Smooth muscle cell (in vitro differentiated cells): ENCODE measurements around the gene TADA3. TPM values are rescaled to one million over a fixed set of nuclear protein-coding genes. Genes with fewer than 3 reads are reported as not detected.

ENCODE experiments used
- DNase-seq: peaks from one replicate; lab custom pipeline; 2025; ENCODE audit not compliant: unreplicated experiment; lab: John Stamatoyannopoulos, UW
- H2AFZ ChIP-seq: fragments of 200-600 bp; sonication (generic); 2 replicates; pipeline ENCODE4 v1.6.0; 2016; ENCODE audit warnings: antibody characterized with exemption, low read depth, mild to moderate bottlenecking
- H3F3A ChIP-seq: fragments of 200-600 bp; sonication (generic); 2 replicates; pipeline ENCODE4 v1.6.0; 2017; ENCODE audit warnings: antibody characterized with exemption, low read depth
- H3K27ac ChIP-seq: fragments of 200-600 bp; sonication (generic); 2 replicates; pipeline ENCODE4 v1.5.1; 2016; ENCODE audit warnings: low read depth, mild to moderate bottlenecking
- H3K27me3 ChIP-seq: fragments of 200-600 bp; sonication (generic); 2 replicates; pipeline ENCODE4 v1.6.1; 2016; ENCODE audit warnings: low read depth, mild to moderate bottlenecking
- H3K36me3 ChIP-seq: fragments of 200-600 bp; sonication (generic); 2 replicates; pipeline ENCODE4 v1.5.1; 2016; ENCODE audit warnings: low read depth
- H3K4me1 ChIP-seq: fragments of 200-600 bp; sonication (generic); 2 replicates; pipeline ENCODE4 v1.5.1; 2016; ENCODE audit warnings: low read depth
- H3K4me2 ChIP-seq: fragments of 200-600 bp; sonication (generic); 2 replicates; pipeline ENCODE4 v1.6.0; 2016; ENCODE audit warnings: mild to moderate bottlenecking
- H3K4me3 ChIP-seq: fragments of 200-600 bp; sonication (generic); 2 replicates; pipeline ENCODE4 v1.5.1; 2016; ENCODE audit warnings: mild to moderate bottlenecking
- H3K79me2 ChIP-seq: fragments of 200-600 bp; sonication (generic); 2 replicates; pipeline ENCODE4 v1.6.0; 2016; ENCODE audit warnings: low read depth, mild to moderate bottlenecking
- H3K9ac ChIP-seq: fragments of 200-600 bp; sonication (generic); 2 replicates; pipeline ENCODE4 v1.6.0; 2016; ENCODE audit warnings: low read depth
- H3K9me3 ChIP-seq: fragments of 200-600 bp; sonication (generic); replicated peaks from 2 replicates; pipeline ENCODE4 v1.5.1; 2016; ENCODE audit warnings: low read depth
- H4K20me1 ChIP-seq: fragments of 200-600 bp; sonication (generic); 2 replicates; pipeline ENCODE4 v1.6.0; 2016; ENCODE audit warnings: low read depth
- CTCF ChIP-seq: fragments of 200-600 bp; sonication (generic); IDR thresholded peaks from 2 replicates; pipeline ENCODE4 v1.5.1; 2017; ENCODE audit warnings: borderline replicate concordance, mild to moderate bottlenecking, antibody characterized with exemption; ENCODE audit not compliant: insufficient read depth, poor library complexity, severe bottlenecking
- WGBS: methylation state at CpG from one replicate; pipeline ENCODE4 v1.1.7; 2016; ENCODE audit warnings: low lambda C conversion rate; 5-methylcytosine and 5-hydroxymethylcytosine counted together
- polyA plus RNA-seq: library from polyadenylated mRNA; unstranded; fragments of >200 nt; fragmentation: Nextera tagmentation; extraction: Ambion mirVana; gene quantifications from 2 replicates; pipeline ENCODE4 v1.2.1, GENCODE V29; 2016
- total RNA-seq: library from RNA; depleted of rRNA; stranded (reverse); fragments of >200 nt; gene quantifications from 2 replicates; pipeline ENCODE4 v1.2.3, GENCODE V29; 2014

Gene TADA3
- total and polyA plus RNA-seq, 2 experiments from 2014 or later, result 51.8 to 79.6 TPM

- Histone ChIP-seq H3K9ac (no peak overlapping the region), H3F3A (peaks cover 26% of the 10 kb centered on the region), H3K79me2 (no peaks in the 10 kb centered on the region), H3K9me3 (no peaks in the 10 kb centered on the region), H3K27ac (no peak overlapping the region), H3K4me1 (peaks cover 3% of the 10 kb centered on the region), H4K20me1 (no peaks in the 10 kb centered on the region), H2AFZ (no peak overlapping the region), H3K4me3 (no peak overlapping the region), H3K36me3 (peaks cover 4% of the 10 kb centered on the region), H3K4me2 (no peak overlapping the region), H3K27me3 (no peaks in the 10 kb centered on the region)
- TF ChIP-seq CTCF, result no peak
- WGBS, result 97% methylated on average over 13 of the region's 13 CpGs
- DNase-seq, result no peak
Observed at GRCh38 chr3:9744162-9744561, 48.1 kb downstream of the TADA3 start.

- H3K79me2 ChIP-seq, result no peaks in the 10 kb centered on the region
- 98% methylated on average over 18 of the region's 18 CpGs for WGBS
- H3K4me1 ChIP-seq, result no peaks in the 10 kb centered on the region
- H3F3A ChIP-seq, result peaks cover 21% of the 10 kb centered on the region
- DNase-seq, result no peak
- no peak for TF ChIP-seq CTCF
- H3K4me2 ChIP-seq, result no peak overlapping the region
- no peak overlapping the region for H2AFZ ChIP-seq
- H3K9me3 ChIP-seq, result no peaks in the 10 kb centered on the region
- H4K20me1 ChIP-seq, result no peaks in the 10 kb centered on the region
- no peak overlapping the region for H3K9ac ChIP-seq
- peaks cover 4% of the 10 kb centered on the region for H3K36me3 ChIP-seq
- no peaks in the 10 kb centered on the region for H3K27me3 ChIP-seq
- no peak overlapping the region for H3K4me3 ChIP-seq
- H3K27ac ChIP-seq, result no peak overlapping the region
Observed at GRCh38 chr3:9743548-9743947, 48.7 kb downstream of the TADA3 start.

DNA sequence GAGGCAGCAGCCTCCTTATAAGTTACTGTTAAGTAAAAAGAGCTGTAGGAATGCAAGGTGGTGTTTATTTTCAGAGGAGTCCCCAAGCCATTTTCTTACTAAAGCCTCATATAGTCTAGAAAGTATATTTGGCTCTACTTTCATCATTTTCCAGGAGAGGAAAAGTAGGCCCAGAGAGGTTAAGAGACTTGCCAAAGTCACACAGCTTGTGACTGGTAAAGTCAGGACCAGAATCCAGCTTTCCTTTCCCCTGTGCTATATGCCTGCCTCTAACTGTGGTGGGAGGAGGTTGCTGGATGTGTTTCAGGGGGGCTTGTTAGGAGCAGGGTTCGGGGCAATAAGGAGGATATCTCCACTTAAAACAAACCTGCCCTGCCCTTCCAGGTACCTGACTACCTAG, 49.7 kb downstream of the TADA3 start:
- Histone ChIP-seq H2AFZ (no peak overlapping the region), H3K9me3 (no peaks in the 10 kb centered on the region), H3K27ac (no peak overlapping the region), H3K4me2 (no peak overlapping the region), H4K20me1 (peaks cover 5% of the 10 kb centered on the region), H3K9ac (no peak overlapping the region), H3K36me3 (peaks cover 4% of the 10 kb centered on the region), H3K79me2 (no peaks in the 10 kb centered on the region), H3K4me1 (no peaks in the 10 kb centered on the region), H3K27me3 (no peaks in the 10 kb centered on the region), H3K4me3 (no peak overlapping the region), H3F3A (peaks cover 14% of the 10 kb centered on the region)
- no peak for TF ChIP-seq CTCF
- no peak for DNase-seq
- WGBS, result 100% methylated on average over 1 of the region's 1 CpG

- Histone ChIP-seq H3K27me3 (no peaks in the 10 kb centered on the region), H4K20me1 (peaks cover 14% of the 10 kb centered on the region), H3K9ac (no peak overlapping the region), H3K4me2 (no peak overlapping the region), H3K27ac (no peak overlapping the region), H3K79me2 (peaks cover 25% of the 10 kb centered on the region), H2AFZ (no peak overlapping the region), H3K4me1 (no peaks in the 10 kb centered on the region), H3K9me3 (no peaks in the 10 kb centered on the region), H3F3A (no peaks in the 10 kb centered on the region), H3K4me3 (no peak overlapping the region), H3K36me3 (peaks cover 7% of the 10 kb centered on the region)
- no peak for TF ChIP-seq CTCF
- no peak for DNase-seq
- 96% methylated on average over 15 of the region's 15 CpGs for WGBS
Observed at GRCh38 chr3:9739181-9739580, 53.1 kb downstream of the TADA3 start.
